ENCODE data around the gene CENPS. TPM values are rescaled to one million over a fixed set of nuclear protein-coding genes. Genes with fewer than 3 reads are reported as not detected.
A peak's percentile ranks its signal among the peaks of the same experiment; 100 is the strongest.

Gene CENPS
- total RNA-seq, 1 donor from 2014 or later: 17.6 TPM

GRCh38 chr1:10484521-10484920 lies 54.3 kb downstream of the CENPS start:
- Histone ChIP-seq H3K79me2 (ENCODE audit: low read depth) (peaks cover 99% of the 10 kb centered on the region), H3K9me3 (ENCODE audit: low read depth) (no peaks in the 10 kb centered on the region), H3K27me3 (no peaks in the 10 kb centered on the region), H3K27ac (no peak overlapping the region), H3K9ac (no peak overlapping the region), H2AFZ (replicated peaks) (no peak overlapping the region), H4K20me1 (ENCODE audit: low read depth) (peaks cover 10% of the 10 kb centered on the region), H3F3A (ENCODE audit: low read depth) (peaks cover 15% of the 10 kb centered on the region), H3K36me3 (no peaks in the 10 kb centered on the region), H3K4me2 (no peak overlapping the region), H3K4me1 (peaks cover 3% of the 10 kb centered on the region), H3K4me3 (no peak overlapping the region)
- Mint-ChIP-seq H3K9me3 (peaks cover 3% of the 10 kb centered on the region), H3K36me3 (peaks cover 16% of the 10 kb centered on the region), H3K4me3 (no peak overlapping the region), H3K4me1 (peaks cover 5% of the 10 kb centered on the region), H3K27me3 (ENCODE audit: insufficient read depth, low read depth) (peaks cover 2% of the 10 kb centered on the region), H3K27ac (no peak overlapping the region)
- TF ChIP-seq EZH2phosphoT487 (IDR thresholded peaks at IDR 0.05): no peak
- TF ChIP-seq EZH2 (IDR thresholded peaks at IDR 0.05): no peak
- TF ChIP-seq CTCF (IDR thresholded peaks at IDR 0.05): no peak
- DNase-seq (ENCODE audit: low spot score): no peak

DNA sequence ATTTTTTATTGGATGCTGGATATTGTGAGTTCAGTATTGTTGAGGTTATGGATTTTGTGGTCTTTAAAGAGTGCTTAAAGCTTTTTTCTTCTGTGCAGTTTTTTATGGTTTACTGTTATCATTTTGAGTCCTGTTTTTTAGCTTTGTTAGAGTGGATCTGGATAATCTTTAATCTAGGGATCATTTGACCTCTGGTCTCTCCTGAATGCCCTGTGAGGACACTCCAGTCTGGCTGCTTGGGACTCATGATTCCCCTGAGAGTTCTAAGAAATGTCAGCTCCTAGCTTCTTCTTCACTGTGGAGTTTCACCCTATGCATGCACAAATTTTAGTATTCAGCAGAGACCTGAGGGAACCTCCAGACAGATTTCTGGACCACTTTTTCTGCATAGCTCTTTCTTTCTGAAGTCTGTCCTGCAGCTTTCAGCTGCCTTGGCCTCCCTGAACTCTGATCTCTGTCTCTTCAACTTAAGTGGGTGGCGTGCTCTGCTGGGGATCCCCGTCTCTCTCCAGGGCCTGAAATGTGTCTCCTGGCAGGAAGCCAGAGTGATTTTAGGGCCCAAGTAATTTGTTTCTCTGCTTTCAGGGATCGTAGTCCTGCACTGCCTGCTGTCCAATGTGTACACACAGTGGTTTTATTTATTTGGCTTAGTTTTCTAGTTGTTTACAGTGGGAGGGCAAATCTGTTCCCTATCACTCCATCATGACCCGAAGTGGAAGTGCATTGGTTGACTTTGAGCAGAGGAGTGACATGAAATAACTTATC lies 59.2 kb downstream of the CENPS start:
- peaks cover 60% of the 10 kb centered on the region for H3F3A ChIP-seq (ENCODE audit: low read depth)
- Mint-ChIP-seq H3K9me3 (peaks cover 3% of the 10 kb centered on the region), H3K4me3 (peak overlapping the region; percentile 57), H3K36me3 (peaks cover 15% of the 10 kb centered on the region), H3K4me1 (peaks cover 34% of the 10 kb centered on the region), H3K27me3 (ENCODE audit: insufficient read depth, low read depth) (no peaks in the 10 kb centered on the region), H3K27ac (peak overlapping the region; percentile 98)
- no peak overlapping the region for H2AFZ ChIP-seq (replicated peaks)
- peaks cover 37% of the 10 kb centered on the region for H4K20me1 ChIP-seq (ENCODE audit: low read depth)
- H3K36me3 ChIP-seq: no peaks in the 10 kb centered on the region
- H3K79me2 ChIP-seq (ENCODE audit: low read depth): peaks cover 92% of the 10 kb centered on the region
- TF ChIP-seq CTCF (IDR thresholded peaks at IDR 0.05): no peak
- TF ChIP-seq EZH2phosphoT487 (IDR thresholded peaks at IDR 0.05): no peak
- TF ChIP-seq EZH2 (IDR thresholded peaks at IDR 0.05): no peak
- H3K27me3 ChIP-seq: no peaks in the 10 kb centered on the region
- no peak for DNase-seq (ENCODE audit: low spot score)
- H3K9ac ChIP-seq: no peak overlapping the region
- H3K4me3 ChIP-seq: peak overlapping the region; percentile 24
- peaks cover 27% of the 10 kb centered on the region for H3K4me1 ChIP-seq
- no peaks in the 10 kb centered on the region for H3K9me3 ChIP-seq (ENCODE audit: low read depth)
- H3K4me2 ChIP-seq: peak overlapping the region; percentile 73
- H3K27ac ChIP-seq: peak overlapping the region; percentile 93

GRCh38 chr1:10490286-10490970 lies 60.2 kb downstream of the CENPS start:
- peak overlapping the region; percentile 98 for H3K27ac Mint-ChIP-seq
- H3F3A ChIP-seq (ENCODE audit: low read depth): peaks cover 69% of the 10 kb centered on the region
- no peaks in the 10 kb centered on the region for H3K27me3 Mint-ChIP-seq (ENCODE audit: insufficient read depth, low read depth)
- peaks cover 43% of the 10 kb centered on the region for H4K20me1 ChIP-seq (ENCODE audit: low read depth)
- peak overlapping the region; percentile 93 for H3K27ac ChIP-seq
- H3K79me2 ChIP-seq (ENCODE audit: low read depth): peaks cover 88% of the 10 kb centered on the region
- peaks cover 44% of the 10 kb centered on the region for H3K4me1 Mint-ChIP-seq
- H3K36me3 Mint-ChIP-seq: peaks cover 10% of the 10 kb centered on the region
- H2AFZ ChIP-seq (replicated peaks): no peak overlapping the region
- H3K36me3 ChIP-seq: no peaks in the 10 kb centered on the region
- no peak overlapping the region for H3K9ac ChIP-seq
- H3K4me3 ChIP-seq: peak overlapping the region; percentile 24
- H3K4me3 Mint-ChIP-seq: peak overlapping the region; percentile 57
- H3K9me3 ChIP-seq (ENCODE audit: low read depth): no peaks in the 10 kb centered on the region
- peak overlapping the region; percentile 73 for H3K4me2 ChIP-seq
- H3K9me3 Mint-ChIP-seq: peaks cover 3% of the 10 kb centered on the region
- DNase-seq (ENCODE audit: low spot score): peak; percentile 83
- no peaks in the 10 kb centered on the region for H3K27me3 ChIP-seq
- no peak for TF ChIP-seq CTCF (IDR thresholded peaks at IDR 0.05)
- TF ChIP-seq EZH2phosphoT487 (IDR thresholded peaks at IDR 0.05): no peak
- TF ChIP-seq EZH2 (IDR thresholded peaks at IDR 0.05): no peak
- peaks cover 34% of the 10 kb centered on the region for H3K4me1 ChIP-seq

Other genes with a start within 250 kb of the CENPS start
- gene KIF1B, start 219.9 kb upstream of the CENPS start, total RNA-seq (ENCODE audit: low replicate concordance): 49.8 and 52.0 TPM in 2 replicates
- 207 and 265 TPM in 2 replicates for gene PGD, start 31.4 kb upstream of the CENPS start, total RNA-seq (ENCODE audit: low replicate concordance)
- 1.3 TPM in 1 of 2 replicates, not detected in the other for gene CORT, start 19.6 kb downstream of the CENPS start, total RNA-seq (ENCODE audit: low replicate concordance)
- gene DFFA, start 42.1 kb downstream of the CENPS start, total RNA-seq (ENCODE audit: low replicate concordance): 57.6 and 58.5 TPM in 2 replicates
- 9.3 and 21.3 TPM in 2 replicates for gene PEX14, start 44.5 kb downstream of the CENPS start, total RNA-seq (ENCODE audit: low replicate concordance)

Measured in neural progenitor cell (in vitro differentiated cells).